ENCODE measurements around the gene CCL3.
"Not testable (repeated sequence)": the region's sequence is repeated elsewhere in the genome, so short reads cannot be mapped to it uniquely, and the experiment has no call there.

CCL3 gene

DNA sequence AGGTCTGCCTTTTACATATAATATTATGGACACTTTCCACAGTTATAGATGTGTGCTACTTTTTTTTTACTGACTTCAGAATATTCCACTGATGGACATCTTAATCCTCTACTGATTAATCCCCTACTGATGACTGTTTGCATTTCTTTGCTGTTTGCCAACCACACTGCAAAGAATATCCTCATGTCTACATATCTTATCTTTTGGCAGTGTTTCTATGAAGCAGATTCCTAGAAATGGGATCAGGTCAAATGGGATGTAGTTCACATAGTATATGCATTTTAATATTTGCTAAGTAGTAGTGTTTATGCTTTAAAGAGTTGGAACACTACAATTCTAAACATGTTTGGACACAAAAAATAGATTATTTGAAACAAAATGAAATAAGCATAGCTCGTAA lies 3.2 kb downstream of the CCL3 start:
- DNase-seq (ENCODE audit: low spot score) = no peak

DNA sequence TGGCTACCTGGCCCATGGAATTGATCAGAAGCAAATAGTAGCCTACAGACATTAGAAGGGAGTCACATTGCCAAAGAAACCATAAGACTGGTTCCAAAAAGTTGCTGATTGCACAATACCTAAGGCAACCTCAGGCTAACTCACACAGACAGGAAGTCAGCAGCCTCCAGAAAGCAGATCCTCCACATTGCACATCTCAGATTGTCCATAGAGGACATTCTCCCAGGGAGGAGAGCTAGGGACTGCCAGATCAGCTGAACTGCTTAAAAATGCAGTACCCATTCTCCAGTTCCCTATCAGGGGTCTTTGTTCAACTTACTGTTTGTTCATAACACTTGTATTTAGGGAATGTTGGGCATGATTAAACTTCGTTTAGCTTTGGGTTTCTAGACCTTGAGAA lies 4.2 kb downstream of the CCL3 start:
- DNase-seq (ENCODE audit: low spot score) = no peak

DNA sequence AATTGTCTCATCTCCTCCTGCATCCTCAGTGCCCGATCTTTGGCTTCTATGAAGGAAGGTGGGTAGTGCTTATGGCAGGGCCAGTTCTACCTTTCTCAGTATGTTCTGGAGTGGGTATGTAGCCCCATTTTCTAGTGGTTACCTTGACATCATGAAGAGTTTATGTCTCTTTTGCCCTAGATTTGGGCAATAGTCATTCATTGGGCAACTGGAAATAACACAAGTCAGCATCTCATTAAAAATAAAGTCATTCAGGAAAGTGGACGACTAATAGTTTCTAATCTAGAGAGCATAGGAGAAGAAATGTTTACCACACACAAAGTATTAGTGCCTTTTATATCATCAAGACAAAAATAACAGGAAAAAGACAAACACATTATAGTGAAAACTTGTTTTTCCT lies 6.3 kb downstream of the CCL3 start:
- not testable (repeated sequence) for DNase-seq (ENCODE audit: low spot score)

DNA sequence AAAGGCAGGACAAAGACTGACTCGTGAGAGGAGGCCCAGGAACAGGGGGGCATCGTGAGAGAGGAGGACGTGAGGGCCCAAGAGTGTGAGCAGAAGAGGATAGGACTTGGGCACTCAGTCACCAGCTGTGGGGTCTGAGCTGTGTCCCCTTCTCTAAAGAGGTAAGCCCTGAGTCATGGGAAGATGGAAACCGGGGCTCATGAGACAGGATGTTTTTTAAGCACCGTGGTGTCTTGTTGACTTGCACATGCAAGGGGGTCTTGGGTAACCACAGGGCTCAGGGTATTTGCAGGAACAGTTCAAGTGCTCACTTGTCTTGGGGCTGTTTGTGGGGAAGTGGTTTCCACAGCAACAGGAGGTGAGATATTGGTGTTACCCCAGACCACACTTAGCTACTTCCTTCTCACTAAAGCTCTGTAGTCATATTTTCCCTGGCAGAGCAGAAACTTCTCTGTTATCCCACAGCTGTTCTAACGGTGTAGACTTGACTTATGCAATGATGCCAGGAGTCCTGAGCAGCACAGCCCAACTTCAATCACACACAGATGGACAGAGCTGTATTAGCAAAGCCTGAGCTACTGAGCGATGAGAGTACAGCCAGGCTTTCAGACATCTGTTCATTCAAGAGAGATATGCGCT lies 7.3 kb downstream of the CCL3 start:
- DNase-seq (ENCODE audit: low spot score) = not testable (repeated sequence)

DNA sequence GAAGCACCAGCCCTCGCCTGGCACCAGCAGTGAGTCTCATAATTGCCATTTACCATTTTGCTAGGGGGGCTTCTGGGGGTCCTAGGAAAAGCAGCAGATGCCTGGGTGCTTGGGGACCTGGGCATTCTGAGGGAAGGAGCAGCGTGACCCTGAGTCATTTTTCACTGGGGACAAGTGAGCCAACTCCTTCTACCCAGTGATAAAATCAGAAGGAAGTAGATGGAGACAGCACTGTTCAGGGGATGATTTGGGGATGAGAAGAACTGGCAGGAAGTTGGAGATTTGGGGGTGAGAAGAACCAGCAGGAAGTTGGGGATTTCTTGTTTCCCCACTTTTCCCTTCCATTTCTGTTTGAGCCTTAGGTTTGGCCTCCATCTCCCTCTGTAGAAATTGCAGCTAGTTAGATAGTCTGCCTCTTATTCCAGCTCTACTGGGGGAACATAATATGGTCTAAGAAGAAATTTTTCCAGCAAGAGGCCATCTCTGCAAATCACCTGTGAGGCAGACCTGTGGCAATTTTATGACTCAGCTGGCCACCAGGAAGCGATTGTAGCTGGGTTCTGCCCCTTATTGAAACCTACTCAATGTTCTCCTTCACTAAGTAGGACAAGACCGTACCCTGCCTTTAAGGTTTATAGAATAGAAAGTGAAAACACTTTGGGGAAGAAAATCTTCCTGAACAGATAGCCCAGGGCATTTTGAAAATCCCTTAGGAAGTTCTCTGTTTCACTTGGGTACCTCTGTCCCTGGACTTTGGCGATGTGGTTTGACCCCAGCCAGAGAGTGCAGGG lies 8.1 kb downstream of the CCL3 start:
- not testable (repeated sequence) for DNase-seq (ENCODE audit: low spot score)

DNA sequence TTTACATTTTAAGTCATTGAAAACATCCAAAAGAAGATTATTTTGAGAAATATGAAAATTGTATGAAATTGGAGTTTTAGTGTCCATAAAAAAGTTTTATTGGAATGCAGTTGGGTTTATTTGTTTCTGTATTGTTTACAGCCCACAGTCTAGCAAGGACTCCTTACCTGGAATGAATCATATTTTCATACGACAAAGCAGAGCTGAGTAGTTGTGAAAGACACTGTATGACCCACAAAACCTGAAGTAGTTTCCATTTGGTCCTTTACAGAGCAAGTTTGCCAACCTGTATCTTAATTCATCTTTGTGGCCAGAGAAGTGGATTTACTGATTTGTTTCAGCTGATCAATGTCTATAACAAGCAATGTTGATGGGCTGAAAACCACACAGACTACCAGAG lies 15.6 kb downstream of the CCL3 start:
- no peak for DNase-seq (ENCODE audit: low spot score)

DNA sequence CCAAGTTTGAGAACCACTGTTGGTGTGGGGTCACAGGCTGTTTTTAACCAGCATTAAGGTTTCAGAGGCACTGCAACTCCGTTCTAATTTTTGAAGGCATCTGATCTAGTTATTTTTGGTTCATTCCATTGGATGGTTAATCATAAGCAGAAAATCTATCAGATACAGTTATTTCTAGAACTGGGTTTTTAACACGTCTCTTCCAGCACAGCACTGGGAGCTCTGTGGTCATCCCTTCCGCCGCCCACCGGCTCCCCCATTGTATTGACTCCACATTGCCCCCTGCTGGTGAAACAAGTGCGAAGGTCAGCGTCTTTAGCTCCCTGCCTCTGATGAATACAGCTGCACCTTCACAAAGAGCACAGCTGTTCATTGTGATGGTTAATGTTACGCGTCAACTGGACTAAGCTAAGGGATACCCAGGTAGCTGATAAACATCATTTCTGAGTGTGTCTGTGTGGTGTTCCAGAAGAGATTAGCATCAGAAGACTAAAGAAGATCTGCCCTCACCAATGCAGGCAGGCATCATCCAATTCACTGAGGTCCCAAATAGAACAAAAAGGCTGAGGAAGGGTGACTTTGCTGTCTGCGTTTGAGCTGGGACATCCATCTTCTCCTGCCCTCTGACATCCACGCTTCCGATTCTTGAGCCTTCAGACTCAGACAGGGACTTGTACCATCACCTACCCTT lies 17.4 kb downstream of the CCL3 start:
- peak; percentile 61 for DNase-seq (ENCODE audit: low spot score)

DNA sequence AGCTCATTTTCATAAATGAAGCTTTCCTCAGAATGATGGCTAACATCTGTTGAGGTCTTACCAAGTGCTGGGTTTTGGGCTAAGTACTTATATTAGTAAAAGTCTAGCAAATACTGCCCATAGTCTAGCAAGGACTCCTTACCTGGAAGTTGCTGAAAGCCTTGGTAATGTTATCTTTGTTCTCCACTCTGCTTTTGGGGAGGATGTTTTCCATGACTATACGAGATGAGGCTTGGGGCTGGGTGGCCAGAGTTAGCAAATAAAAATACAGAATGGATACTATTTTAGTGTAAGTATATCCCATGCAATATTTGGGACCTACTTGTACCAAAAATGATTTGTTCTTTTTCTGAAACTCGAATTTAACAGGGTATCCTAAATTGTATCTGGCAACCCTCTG lies 18.2 kb downstream of the CCL3 start:
- DNase-seq (ENCODE audit: low spot score) = no peak

DNA sequence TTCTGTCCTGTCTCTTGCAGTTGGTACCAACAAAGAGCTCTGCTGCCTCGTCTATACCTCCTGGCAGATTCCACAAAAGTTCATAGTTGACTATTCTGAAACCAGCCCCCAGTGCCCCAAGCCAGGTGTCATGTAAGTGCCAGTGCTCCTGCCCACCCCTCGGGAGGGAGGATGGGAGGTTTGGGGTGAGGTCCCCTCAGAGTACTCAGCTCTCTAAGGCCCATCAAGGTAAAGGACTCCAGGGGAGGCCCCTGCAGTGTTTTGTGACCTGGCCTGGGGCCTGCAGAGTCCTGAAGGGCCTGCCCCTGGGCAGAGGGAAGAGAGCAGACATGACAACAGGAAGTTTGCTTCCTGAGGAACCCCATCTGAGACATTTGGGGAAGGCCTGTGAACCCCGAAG lies 19.5 kb downstream of the CCL3 start:
- no peak for DNase-seq (ENCODE audit: low spot score)

DNA sequence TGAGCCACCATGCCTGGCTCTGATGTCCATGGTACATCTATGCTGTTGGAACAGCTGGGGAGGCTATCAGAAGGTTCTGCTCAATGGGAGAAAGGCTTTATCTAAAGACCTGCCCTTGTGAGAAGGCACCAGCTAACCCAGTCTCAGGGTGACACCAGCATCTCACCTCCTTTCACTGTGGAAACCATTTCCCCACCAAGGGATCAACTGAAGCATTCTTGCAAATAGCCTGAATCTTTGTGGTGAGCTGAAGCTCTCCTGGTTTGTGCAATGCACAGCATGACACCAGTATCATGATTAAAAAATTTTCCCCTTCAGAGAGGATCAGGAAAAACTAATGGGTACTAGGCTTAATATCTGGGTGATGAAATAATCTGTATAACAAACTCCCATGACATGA lies 20.8 kb downstream of the CCL3 start:
- no peak for DNase-seq (ENCODE audit: low spot score)

DNA sequence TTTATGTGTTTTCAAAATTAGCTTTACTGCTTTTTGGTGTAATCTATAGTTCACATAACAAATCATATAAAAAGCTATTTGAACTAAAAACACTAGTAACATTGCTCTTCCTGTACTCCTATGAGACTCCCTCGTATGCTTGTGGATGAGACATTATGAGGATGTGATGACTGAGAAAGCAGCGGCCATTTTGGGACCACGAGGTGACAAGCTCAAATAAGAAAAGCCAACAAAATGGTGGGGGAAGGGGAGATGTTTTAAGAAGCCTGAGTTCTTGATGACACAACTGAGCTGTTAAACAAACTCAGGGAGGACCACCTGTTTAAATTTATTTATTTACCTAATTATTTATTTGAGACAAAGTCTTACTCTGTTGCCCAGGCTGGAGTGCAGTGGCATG lies 21.4 kb downstream of the CCL3 start:
- no peak for DNase-seq (ENCODE audit: low spot score)

DNA sequence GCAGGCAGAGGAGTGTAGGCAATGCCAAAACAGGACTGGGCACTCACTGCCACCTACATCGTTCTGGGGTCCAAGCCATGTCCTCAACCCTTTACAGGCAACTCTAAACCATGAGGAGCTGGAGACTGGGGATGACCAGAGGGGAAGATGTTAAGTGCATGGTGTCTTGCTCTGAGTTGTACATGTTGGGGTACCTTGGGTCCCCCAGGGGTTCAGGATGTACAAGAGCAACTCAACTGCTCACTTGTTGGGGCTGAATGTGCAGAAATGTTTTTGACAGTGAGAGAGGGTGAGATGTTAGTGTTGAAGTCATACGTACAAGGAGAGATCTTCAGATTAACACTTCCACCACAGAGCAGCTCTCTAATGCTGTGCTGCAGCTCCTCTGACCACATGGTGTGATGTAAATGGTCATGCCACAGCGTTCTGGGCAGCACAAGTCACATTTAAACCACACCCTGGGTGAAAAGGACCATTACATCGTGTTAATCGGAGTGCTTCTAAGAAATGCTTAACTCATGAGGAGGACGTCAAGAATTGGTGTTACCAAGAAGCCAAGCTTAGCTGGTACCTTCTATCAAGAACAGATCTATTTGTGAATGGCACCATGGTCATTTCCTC lies 23.5 kb downstream of the CCL3 start:
- no peak for DNase-seq (ENCODE audit: low spot score)

DNA sequence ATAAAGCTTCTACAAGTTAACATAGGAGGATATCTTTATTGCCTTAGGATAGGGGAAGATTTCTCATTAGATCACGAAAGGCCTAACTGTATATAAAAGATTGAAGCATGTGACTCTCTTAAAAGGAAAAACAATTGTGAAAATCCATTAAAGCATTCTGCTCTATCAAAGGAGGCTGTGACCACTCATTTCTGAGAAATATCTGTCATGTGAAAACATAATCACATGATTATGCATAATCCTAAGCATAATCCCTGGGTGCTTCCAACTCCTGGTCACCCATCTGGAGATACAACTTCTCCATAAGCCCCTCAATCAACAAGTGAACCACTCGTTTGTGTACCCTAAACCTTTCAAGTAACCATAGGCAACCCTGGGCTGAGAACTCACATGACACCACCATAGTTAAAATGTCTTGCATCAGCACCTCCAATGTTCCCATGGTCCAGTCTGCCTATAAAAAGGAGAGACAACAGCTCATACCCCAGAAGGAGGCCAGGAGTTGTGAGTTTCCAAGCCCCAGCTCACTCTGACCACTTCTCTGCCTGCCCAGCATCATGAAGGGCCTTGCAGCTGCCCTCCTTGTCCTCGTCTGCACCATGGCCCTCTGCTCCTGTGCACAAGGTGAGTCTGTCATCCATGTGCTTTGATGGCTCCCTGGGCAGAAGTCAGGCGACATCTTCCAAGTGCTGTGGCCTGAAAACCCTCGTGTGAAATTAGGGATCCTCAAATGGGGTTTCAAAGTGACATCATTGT lies 26.0 kb downstream of the CCL3 start, which contains the start of gene CCL18:
Gene CCL18 (plus strand): TSS at position 487 of the 756 bp plus-strand sequence. CDS start 71 bp downstream, at position 558.
- no peak for DNase-seq (ENCODE audit: low spot score)

DNA sequence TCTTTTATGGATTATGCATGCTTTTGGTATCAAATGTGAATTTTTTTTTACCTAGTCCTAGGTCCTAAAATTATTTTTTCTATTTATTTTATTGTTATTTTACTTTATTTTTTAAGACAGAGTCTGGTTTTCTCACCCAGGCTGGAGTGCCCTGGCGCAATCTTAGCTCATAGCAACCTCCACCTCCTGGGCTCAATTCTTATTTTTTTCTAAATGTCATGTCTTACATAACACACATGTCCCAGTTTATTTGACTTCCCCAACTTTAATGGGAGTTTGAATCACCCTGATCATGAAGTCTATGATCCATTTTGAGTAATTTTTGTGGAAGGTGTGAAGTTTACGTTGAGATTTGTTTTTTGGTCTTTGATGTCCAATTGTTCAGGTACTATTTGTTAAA lies 29.1 kb downstream of the CCL3 start:
- no peak for DNase-seq (ENCODE audit: low spot score)

DNA sequence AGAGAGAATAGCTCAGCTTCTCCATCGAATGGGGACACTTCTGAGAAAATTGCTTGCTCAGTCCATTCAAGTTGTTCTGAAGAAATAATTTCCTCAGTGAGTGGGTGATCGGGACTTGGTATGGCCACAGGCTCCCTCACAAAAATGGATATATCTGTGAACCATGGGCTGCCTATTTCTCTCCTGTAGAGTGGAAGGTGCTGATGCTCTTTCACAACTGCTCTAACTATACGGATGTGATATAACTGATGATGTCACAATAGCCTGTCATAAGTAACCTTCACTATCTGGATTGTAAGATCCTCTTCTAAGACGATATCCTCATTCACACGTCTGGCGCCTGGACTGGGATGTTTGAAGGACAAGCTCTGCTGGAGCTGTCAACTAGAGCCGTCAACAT lies 30.5 kb downstream of the CCL3 start:
- DNase-seq (ENCODE audit: low spot score) = no peak

DNA sequence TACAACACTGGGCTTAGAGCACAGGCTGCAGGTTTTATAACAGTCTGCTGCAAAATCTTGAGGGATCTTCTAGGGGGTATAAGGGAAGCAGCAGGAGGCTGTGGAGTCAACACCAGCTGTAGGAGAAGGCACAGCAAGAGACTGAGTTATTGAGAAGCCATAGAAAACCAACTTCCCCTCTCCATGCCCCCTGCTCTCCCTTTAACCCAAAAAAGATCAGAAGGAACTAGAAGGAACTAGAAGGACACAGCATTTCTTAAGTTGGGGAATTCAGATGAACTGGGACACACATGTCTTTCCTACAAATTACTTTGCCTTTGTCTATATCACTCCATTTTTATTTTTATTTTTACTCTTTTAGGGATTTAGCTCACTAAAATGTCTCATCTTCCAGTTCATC lies 32.0 kb downstream of the CCL3 start:
- no peak for DNase-seq (ENCODE audit: low spot score)

DNA sequence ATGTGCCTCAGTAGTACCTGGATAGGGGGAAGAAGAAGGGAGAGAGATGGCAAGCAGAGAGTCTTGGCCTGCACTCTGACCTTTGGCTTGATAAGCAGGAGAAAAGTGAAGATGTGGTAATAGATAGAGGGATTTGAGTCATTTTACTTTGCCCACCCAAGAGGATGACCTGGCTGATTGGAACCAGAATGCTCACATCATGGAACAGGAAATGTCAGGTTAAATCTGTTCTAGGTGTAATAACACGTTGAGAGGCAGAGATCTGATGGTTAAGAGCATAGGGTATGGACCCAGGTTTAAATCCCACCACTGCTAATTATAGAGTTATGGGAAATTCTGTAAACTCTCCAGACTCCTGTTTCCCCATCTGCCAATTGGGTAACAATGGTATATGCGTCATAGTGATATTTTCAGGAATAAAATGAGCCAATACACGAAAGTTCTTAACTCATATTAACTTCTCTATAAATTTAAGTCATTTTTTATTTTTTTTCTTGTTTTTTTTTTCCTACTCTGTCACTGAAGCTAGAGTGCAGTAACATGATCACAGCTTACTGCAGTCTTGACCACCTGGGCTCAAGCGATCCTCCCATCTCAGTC lies 33.9 kb downstream of the CCL3 start:
- DNase-seq (ENCODE audit: low spot score) = no peak

DNA sequence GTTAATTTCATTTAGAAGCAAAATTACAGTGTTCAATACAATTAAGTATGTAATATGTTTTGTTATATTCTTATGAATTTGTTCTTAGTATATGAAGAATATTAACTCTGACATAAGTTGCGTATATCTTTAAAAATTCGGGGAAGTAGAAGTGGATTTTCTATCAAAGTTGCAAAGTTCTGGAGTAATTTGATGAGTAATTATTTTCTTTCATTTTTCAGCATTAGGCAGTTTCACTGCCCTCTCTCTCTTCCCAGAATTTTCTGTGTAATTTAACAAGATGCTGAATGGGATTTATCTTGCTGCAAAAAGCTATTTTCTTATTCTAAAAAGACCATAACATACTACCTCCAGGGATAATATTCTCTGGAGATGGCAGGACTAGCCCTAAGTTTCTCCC lies 34.8 kb downstream of the CCL3 start:
- DNase-seq (ENCODE audit: low spot score) = no peak

DNA sequence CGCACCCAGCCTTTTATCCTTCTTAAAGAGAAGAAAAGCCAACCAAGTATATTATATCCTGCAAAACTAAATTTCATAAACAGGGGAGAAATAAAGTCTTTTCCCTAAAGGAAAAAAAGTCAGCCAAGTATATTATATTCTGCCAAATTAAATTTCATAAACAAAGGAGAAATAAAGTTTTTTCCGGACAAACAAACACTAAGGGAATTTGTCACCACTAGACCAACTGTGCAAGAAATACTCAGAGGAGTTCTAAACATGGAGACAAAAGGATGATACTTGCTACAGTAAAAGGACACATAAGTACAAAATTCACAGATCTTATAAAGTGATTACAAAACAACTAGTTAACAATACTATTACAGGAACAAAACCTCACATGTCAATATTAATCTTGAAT lies 40.3 kb downstream of the CCL3 start:
- no peak for DNase-seq (ENCODE audit: low spot score)

DNA sequence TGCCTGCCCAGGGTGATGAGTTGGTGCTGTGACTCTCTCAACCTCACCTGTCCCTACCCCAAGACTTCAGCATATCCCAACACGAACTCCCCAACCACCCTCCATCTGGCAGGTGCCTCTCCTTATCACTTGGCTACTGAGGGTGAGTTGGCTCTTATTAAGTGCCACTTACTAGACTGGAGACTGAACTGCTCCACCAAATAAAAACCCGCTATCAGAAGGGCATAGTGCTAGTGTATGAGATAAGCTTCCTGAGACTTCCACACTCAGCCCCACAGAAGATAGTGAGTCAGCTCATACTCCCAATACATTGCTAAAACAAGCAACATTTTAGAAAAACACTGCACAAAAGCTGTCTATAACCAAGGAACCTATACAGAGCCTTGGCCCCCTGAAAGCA lies 41.9 kb downstream of the CCL3 start:
- DNase-seq (ENCODE audit: low spot score) = no peak

Data from AG08396 (cell line).